K562 (cell line): ENCODE results near the gene FUT8. TPM values are rescaled to one million over a fixed set of nuclear protein-coding genes. Genes with fewer than 3 reads are reported as not detected.

ENCODE experiments used
- ATAC-seq: fragments of 200-7000 bp; cut with Tn5 transposase; 3 replicates; pipeline ENCODE4 v1.9.1; 2020; ENCODE audit warnings: moderate library complexity
- BruUV-seq: library from RNA; stranded (reverse); fragments of 400-500 nt; replicated peaks from 2 replicates; lab custom pipeline; 2021; lab: Mats Ljungman, UMichigan
- CTCF ChIA-PET: fragments of 300-600 bp; formaldehyde crosslinking; extraction: SDS; loops from one replicate; lab custom pipeline; 2021; ENCODE audit warnings: low intra/inter-chr PET ratio; lab: Yijun Ruan, JAX
- POLR2A ChIA-PET: fragments of 300-600, 350-650 bp; sonication (Branson Sonifier 250); formaldehyde crosslinking; extraction: SDS; loops from one replicate; lab custom pipeline; 2021; ENCODE audit warnings: antibody characterized with exemption, inconsistent platforms; lab: Yijun Ruan, JAX
- DNase-seq, 4 experiments: peaks; one replicate each; pipeline versions ENCODE4 v3.0.0 to v3.0.0-alpha.2; 2011 to 2018; ENCODE audit warnings: low spot score in 3 of 4, mixed read lengths in 3 of 4; ENCODE audit errors: extremely low read depth in 1 of 4
- FAIRE-seq: peaks from 2 replicates; lab custom pipeline; 2011; peaks lifted over from hg19 to GRCh38; lab: Jason Lieb, UNC
- H2AFZ ChIP-seq: 2 replicates; pipeline ENCODE4 v1.6.0; 2011; ENCODE audit warnings: low read depth, low read length, control low read depth, inconsistent platforms
- H3K27ac ChIP-seq: fragments of 200-600 bp; 3 replicates; pipeline ENCODE4 v1.8.0; 2011; ENCODE audit warnings: low read depth, mild to moderate bottlenecking, control low read depth, inconsistent platforms, low read length, moderate library complexity, mixed read lengths; ENCODE audit errors: extremely low read depth
- H3K27me3 ChIP-seq, 2 experiments: fragments of 300-600 bp in 1 of 2; 2 replicates in 1 of 2; 3 replicates in 1 of 2; pipeline versions ENCODE4 v1.6.0 to v1.8.0; 2011; ENCODE audit warnings: inconsistent platforms in 2 of 2, low read length in 2 of 2, mild to moderate bottlenecking in 1 of 2, mixed read lengths in 1 of 2, moderate library complexity in 1 of 2; ENCODE audit not compliant: control insufficient read depth in 2 of 2, insufficient read depth in 2 of 2
- H3K36me3 ChIP-seq: fragments of 300-600 bp; 3 replicates; pipeline ENCODE4 v1.8.0; 2011; ENCODE audit warnings: mild to moderate bottlenecking, low read length, inconsistent platforms; ENCODE audit not compliant: control insufficient read depth, insufficient read depth
- H3K4me1 ChIP-seq, 2 experiments: fragments of 200-600 bp in 1 of 2; replicated peaks in 1 of 2; 2 replicates in 1 of 2; 3 replicates in 1 of 2; pipeline versions ENCODE4 v1.5.1 to v1.8.0; 2011; ENCODE audit warnings: inconsistent platforms in 2 of 2, low read length in 2 of 2, mild to moderate bottlenecking in 1 of 2, mixed read lengths in 1 of 2, moderate library complexity in 1 of 2; ENCODE audit not compliant: control insufficient read depth in 2 of 2, insufficient read depth in 2 of 2
- H3K4me2 ChIP-seq: 2 replicates; pipeline ENCODE4 v1.6.1; 2011; ENCODE audit warnings: low read length, control low read depth, inconsistent platforms, mixed read lengths; ENCODE audit not compliant: insufficient read depth
- H3K4me3 ChIP-seq: fragments of 200-600 bp; sonication (generic), shearing (Covaris generic); 2 replicates; pipeline ENCODE4 v1.5.1; 2016; ENCODE audit warnings: control low read depth, inconsistent platforms
- H3K79me2 ChIP-seq: fragments of 200-600 bp; 3 replicates; pipeline ENCODE4 v1.8.0; 2011; ENCODE audit warnings: low read length, inconsistent platforms; ENCODE audit not compliant: control insufficient read depth, insufficient read depth
- H3K9ac ChIP-seq, 2 experiments: 2 replicates each; pipeline versions ENCODE4 v1.6.0 to v1.6.1; 2011; ENCODE audit warnings: low read depth in 2 of 2, low read length in 2 of 2, control low read depth in 1 of 2, inconsistent platforms in 1 of 2, mild to moderate bottlenecking in 1 of 2, mixed read lengths in 1 of 2; ENCODE audit not compliant: insufficient read depth in 1 of 2
- H3K9me1 ChIP-seq: one replicate; pipeline ENCODE4 v1.6.0; 2011; ENCODE audit warnings: inconsistent platforms, mild to moderate bottlenecking, low read length, moderate library complexity; ENCODE audit not compliant: control insufficient read depth, insufficient read depth
- H3K9me3 ChIP-seq: replicated peaks from 2 replicates; pipeline ENCODE4 v1.5.1; 2011; ENCODE audit warnings: low read depth, low read length, inconsistent platforms; ENCODE audit not compliant: control insufficient read depth, insufficient read depth
- H4K20me1 ChIP-seq: replicated peaks from 2 replicates; pipeline ENCODE4 v1.6.1; 2011; ENCODE audit warnings: low read length, inconsistent platforms, mixed read lengths; ENCODE audit not compliant: control insufficient read depth, insufficient read depth
- ARID1B ChIP-seq: fragments of 450-650 bp; IDR thresholded peaks from 2 replicates; pipeline ENCODE4 v1.6.1; 2016; ENCODE audit warnings: antibody characterized with exemption, mild to moderate bottlenecking, inconsistent platforms
- CBX8 ChIP-seq: fragments of 200-600 bp; sonication (generic); IDR thresholded peaks from 2 replicates; pipeline ENCODE4 v1.6.1; 2012; ENCODE audit warnings: borderline replicate concordance, mixed run types, low read depth, mild to moderate bottlenecking, moderate library complexity, mixed read lengths, low read length, control low read depth, inconsistent platforms; ENCODE audit not compliant: poor library complexity, severe bottlenecking; ENCODE audit errors: extremely low read depth
- FOXM1 ChIP-seq, 2 experiments: fragments of 450-650 bp in 1 of 2; sonication (generic) in 1 of 2; formaldehyde crosslinking in 1 of 2; IDR thresholded peaks; 2 replicates each; pipeline versions ENCODE4 v1.6.1 to v1.9.0; 2017 to 2022; ENCODE audit warnings: low read depth in 2 of 2, mild to moderate bottlenecking in 2 of 2, missing genetic modification reagents in 1 of 2, moderate library complexity in 1 of 2
- HMG20B ChIP-seq: fragments of 250-450 bp; sonication (Bioruptor Pico); IDR thresholded peaks from 2 replicates; pipeline ENCODE4 v1.5.0; 2021; ENCODE audit warnings: mild to moderate bottlenecking
- PHF20 ChIP-seq: fragments of 450-650 bp; IDR thresholded peaks from 2 replicates; pipeline ENCODE4 v1.6.1; 2018; ENCODE audit not compliant: partially characterized antibody
- RBM34 ChIP-seq: fragments of 200-400 bp; formaldehyde crosslinking; IDR thresholded peaks from 2 replicates; pipeline ENCODE4 v1.6.1; 2018; ENCODE audit warnings: low read length, borderline replicate concordance; ENCODE audit not compliant: insufficient read depth
- RFX5 ChIP-seq: IDR thresholded peaks from 2 replicates; pipeline ENCODE4 v1.6.1; 2011; ENCODE audit warnings: low read depth, mild to moderate bottlenecking, improper control_type of control experiment, low read length
- SMARCB1 ChIP-seq: IDR thresholded peaks from 2 replicates; pipeline ENCODE4 v1.6.1; 2011; ENCODE audit warnings: improper control_type of control experiment, low read depth; ENCODE audit not compliant: insufficient read length
- TEAD4 ChIP-seq, 2 experiments: sonication (generic) in 1 of 2; formaldehyde crosslinking in 1 of 2; IDR thresholded peaks; 2 replicates each; pipeline versions ENCODE4 v1.6.1 to v1.8.0; 2012 to 2022; ENCODE audit warnings: borderline replicate concordance in 1 of 2, inconsistent platforms in 1 of 2, low read length in 1 of 2, mild to moderate bottlenecking in 1 of 2, missing genetic modification reagents in 1 of 2
- ZNF668 ChIP-seq: fragments of 250-450 bp; sonication (Bioruptor Pico); IDR thresholded peaks from 2 replicates; pipeline ENCODE4 v1.8.0; 2022; ENCODE audit warnings: mild to moderate bottlenecking, inconsistent platforms
- ZNF77 ChIP-seq: fragments of 250-450 bp; sonication (Bioruptor Pico); IDR thresholded peaks from 2 replicates; pipeline ENCODE4 v1.5.0; 2020
- ZNF79 ChIP-seq: fragments of 250-450 bp; sonication (Bioruptor Pico); IDR thresholded peaks from 2 replicates; pipeline ENCODE4 v1.4.0; 2020; ENCODE audit warnings: low read depth, mild to moderate bottlenecking, moderate library complexity
- WGBS: fragments of 100-300 bp; shearing (Covaris generic); methylation state at CpG from one replicate; pipeline ENCODE4 v1.1.6; 2016; ENCODE audit warnings: low coverage, mixed read lengths; ENCODE audit not compliant: insufficient coverage; ENCODE audit errors: missing lambda C conversion rate; 5-methylcytosine and 5-hydroxymethylcytosine counted together
- in situ Hi-C: fragments of 300-500 bp; cut with MboI; formaldehyde crosslinking; loops from 4 replicates; pipeline ENCODE4 v1.15.0; 2018; ENCODE audit warnings: inconsistent platforms, mixed read lengths
- intact Hi-C: fragments of 100-400 bp; cut with micrococcal nuclease; formaldehyde crosslinking; loops from 2 replicates; pipeline ENCODE4 v1.14.2; 2022
- polyA plus RNA-seq, 8 experiments: library from polyadenylated mRNA; depleted of rRNA in 4 of 8; stranded (reverse) in 5 of 8; unstranded in 3 of 8; fragments of >200 nt; fragmentation: Nextera tagmentation in 2 of 8; fragmentation: Illumina TruSeq in 1 of 8; extraction: Ambion mirVana in 2 of 8; extraction: Trizol in 1 of 8; gene quantifications; 2 replicates each; pipeline versions ENCODE4 v1.2.1 to v1.2.3, GENCODE V29; 2011 to 2014; ENCODE audit warnings: inconsistent platforms in 1 of 8, missing spikeins in 1 of 8
- total RNA-seq, 7 experiments: library from RNA; depleted of rRNA in 6 of 7; stranded (reverse); fragments of >200 nt in 6 of 7; fragmentation: Illumina TruSeq in 2 of 7; extraction: Trizol in 2 of 7; gene quantifications; 2 replicates each; pipeline versions ENCODE4 v1.2.1 to v1.2.3, GENCODE V29; 2011 to 2021; ENCODE audit warnings: low replicate concordance in 1 of 7

The FUT8 gene
- total and polyA plus RNA-seq, 9 of the 15 experiments (the other 6 are each of a cell fraction or from before 2014, with no cell fraction given): 4.1 to 15.2 (median 7.8) TPM

DNA sequence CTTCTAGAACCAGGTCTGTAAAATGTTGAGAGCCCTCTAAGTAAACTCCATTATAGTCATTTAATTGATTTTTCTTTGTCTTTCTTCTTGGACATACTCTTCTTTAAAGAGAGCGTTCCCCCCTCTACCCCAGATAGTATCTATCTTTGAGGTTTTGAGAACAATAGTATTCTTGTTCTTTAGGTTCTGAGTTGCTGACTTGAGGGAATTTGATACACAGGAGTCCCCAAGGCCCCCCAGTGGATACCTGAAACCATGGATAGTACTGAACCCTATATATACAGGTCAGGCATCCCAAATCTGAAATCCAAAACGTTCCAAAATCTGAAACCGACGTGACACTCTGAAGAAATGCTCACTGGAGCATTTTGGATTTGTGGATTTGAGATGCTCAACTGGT lies 65.5 kb downstream of the FUT8 start:
- 48% methylated on average over 4 of the region's 4 CpGs for WGBS
- POLR2A ChIA-PET: interaction anchor here (1.4 kb wide), 1 partner anchor 35 kb away, joined by 3 read pairs; no protein-coding TSS in a partner anchor
- no peak for ATAC-seq
- no peak overlapping the region for H2AFZ ChIP-seq
- FAIRE-seq: no peak
- no peak for DNase-seq
- no TSS peak for BruUV-seq
- H3K9me1 ChIP-seq: no peaks in the 10 kb centered on the region
- H3K79me2 ChIP-seq: no peaks in the 10 kb centered on the region
- TF ChIP-seq TEAD4 (IDR thresholded peaks at IDR 0.05; ENCODE audit: low read length): no peak
- TF ChIP-seq TEAD4 (CRISPR knock-in tag; IDR thresholded peaks at IDR 0.05; ENCODE audit: borderline replicate concordance): no peak
- no peak for TF ChIP-seq CBX8
- TF ChIP-seq SMARCB1: no peak
- no peak for TF ChIP-seq HMG20B (CRISPR knock-in tag)
- no peak for TF ChIP-seq FOXM1 (IDR thresholded peaks at IDR 0.05; ENCODE audit: low read depth)
- no peak for TF ChIP-seq FOXM1 (CRISPR knock-in tag; IDR thresholded peaks at IDR 0.05; ENCODE audit: low read depth)
- no peak for TF ChIP-seq RBM34
- TF ChIP-seq RFX5: no peak
- TF ChIP-seq ZNF668 (CRISPR knock-in tag): no peak
- no peak for TF ChIP-seq ZNF79 (CRISPR knock-in tag)
- no peak for TF ChIP-seq ZNF77 (CRISPR knock-in tag)
- TF ChIP-seq ARID1B: no peak
- no peak for TF ChIP-seq PHF20
- H3K9me3 ChIP-seq: no peaks in the 10 kb centered on the region
- no peaks in the 10 kb centered on the region for H4K20me1 ChIP-seq
- peaks cover 3 to 19% of the 10 kb centered on the region in 2 experiments; a peak in 4 of 5 replicates for H3K4me1 ChIP-seq
- H3K27me3 ChIP-seq: no peaks in the 10 kb centered on the region
- intact Hi-C loops (no loop called here), in situ Hi-C loops (no loop called here)
- H3K27ac ChIP-seq: peak overlapping the region; percentile 46; the same call in 1 of the 3 replicates
- H3K4me2 ChIP-seq: no peak overlapping the region
- no peaks in the 10 kb centered on the region for H3K36me3 ChIP-seq
- CTCF ChIA-PET: no interaction called here
- H3K4me3 ChIP-seq: no peak overlapping the region
- H3K9ac ChIP-seq: no peak overlapping the region
